Left kidney (tissue), 2 donors: ENCODE measurements around the gene NMUR1. TPM values are rescaled to one million over a fixed set of nuclear protein-coding genes. Genes with fewer than 3 reads are reported as not detected.

Experiments
- DNase-seq: peaks from one replicate; pipeline ENCODE4 v3.0.0-alpha.2; 2013
- polyA plus RNA-seq: library from polyadenylated mRNA; unstranded; fragments of 120-200 nt; gene quantifications from one replicate; pipeline ENCODE4 v1.2.1, GENCODE V29; 2013; ENCODE audit not compliant: insufficient read length

The NMUR1 gene
- polyA plus RNA-seq, 1 donor: 0.55 TPM

DNA sequence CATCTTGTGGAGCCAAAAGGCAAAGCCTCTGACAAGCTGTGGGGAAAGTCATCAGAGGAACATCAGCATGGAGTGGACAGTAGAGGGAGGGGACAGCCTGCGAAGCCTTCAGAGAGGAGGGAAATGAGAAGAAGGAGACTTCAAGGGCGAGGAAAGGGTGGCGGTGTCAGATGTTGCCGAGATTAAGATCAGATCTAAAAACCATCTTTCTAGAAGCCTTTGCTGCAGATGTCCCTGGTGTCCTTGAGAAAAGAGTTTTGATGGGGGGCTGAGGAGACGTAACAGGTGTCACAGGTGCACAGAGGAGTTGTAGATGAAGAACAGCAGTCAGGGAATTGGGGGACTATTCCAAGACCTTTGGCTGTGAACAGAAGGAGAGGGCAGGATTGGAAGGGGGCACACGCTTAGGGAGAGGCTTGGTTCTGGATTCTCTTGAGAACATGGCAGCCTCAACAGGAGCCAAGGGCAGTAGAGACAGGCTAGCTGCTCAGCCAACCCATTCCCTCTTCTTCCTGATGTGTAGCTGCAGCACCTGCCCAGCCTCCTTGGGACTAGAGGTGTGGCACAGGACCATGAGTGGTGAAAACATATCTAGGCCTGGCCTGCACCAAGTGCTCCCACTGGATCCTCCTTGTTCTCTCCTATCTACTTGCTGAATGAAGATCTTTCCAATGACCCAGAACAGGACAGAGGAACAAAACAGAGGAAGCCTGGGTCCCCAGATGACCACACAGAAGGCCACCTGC, 43.2 kb downstream of the NMUR1 start:
- DNase-seq: no peak

DNA sequence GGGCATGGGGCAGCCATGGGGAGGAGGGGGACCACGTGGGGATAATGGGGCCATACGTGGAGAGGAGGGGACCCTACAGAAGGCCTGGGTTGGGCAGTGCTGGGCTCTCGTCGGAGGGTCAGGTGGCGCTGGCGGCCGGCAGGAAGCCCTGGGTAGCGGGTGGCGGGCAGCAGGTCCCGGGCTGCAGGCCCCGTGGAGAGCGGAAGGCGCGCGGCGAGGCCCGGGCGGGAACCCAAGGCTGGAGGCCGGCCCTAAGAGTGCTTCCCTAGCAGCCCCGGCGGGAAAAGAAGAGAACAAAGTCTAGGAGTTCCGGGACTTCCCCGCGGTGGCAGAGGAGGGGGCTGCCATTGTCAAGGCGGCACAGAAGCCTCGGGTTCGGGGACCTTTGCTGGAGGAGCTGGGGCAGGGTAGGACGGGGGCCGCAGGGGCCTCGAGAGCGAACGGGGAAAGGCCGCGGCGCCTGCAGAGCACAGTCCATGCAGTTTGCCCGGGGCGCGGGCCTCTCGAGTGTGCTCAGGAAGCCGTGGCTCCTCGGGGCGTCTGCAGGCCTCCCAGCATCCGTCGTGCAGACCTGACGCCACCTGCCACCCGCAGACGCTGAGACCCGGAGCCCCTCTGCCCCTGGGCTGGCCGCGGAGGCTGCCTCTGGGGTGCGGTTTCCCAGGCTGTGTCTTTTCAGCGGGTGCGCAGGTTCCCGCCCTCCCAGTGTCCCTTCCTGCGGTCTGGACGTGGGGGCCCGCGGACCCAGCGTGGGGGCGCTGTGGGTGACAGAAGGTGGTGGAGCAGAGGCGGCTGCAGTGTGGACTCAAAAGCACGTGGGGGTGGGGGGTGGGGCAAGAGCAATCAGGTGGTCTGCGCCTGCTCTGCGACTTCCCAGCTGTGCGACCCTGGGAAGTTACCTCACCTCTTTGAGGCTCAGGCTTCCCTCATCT, 46.6 kb downstream of the NMUR1 start:
- peak; percentile 17 for DNase-seq

DNA sequence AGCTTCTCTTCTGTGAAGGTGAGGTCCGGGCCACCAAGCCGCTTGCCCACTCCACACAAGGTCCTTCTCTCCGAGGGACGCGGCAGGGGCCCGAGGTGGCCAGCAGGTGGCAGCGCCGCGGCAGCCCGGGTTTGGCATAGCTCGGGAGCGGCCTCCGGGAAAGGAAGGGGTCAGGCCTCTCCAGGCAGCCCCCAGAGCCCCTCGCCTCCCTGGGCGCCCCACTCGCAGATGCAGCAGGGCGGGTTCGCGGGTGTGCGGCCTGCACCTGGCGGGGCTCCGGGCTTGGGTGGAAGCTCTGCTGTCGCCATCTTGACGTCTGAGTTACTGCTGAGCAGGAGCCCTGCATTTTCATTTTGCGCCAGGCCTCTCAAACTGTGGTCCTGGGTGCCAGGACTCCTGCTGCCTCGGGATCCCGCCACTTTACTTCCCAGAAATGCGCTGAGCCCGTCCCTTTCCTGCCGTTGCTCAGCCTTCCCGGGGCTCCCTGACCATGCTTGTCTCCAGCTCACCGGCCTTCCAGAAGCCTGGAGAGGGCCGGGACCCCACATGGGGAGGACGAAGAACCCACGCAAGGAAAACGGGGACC, 47.3 kb downstream of the NMUR1 start:
- peak; percentile 74 for DNase-seq

DNA sequence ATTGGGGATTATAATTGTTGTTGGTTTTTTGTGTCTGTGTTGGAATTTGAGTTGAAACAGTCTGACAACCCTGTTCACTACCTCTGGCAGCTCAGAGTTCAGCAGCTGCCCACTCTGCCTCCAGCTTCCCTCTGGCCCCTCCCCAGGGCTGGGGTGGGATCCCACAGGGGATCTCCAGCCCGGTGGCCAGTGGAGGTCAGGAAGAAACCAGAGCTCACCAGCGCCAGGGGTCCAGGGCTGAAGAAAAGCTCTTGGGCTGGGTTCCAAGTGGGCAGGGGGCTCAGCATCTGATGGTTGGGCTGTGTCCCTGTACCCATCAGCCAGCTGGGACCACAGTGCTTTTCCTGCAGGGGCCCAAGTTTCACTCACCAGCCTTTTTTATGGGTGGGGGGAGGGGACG, 49.5 kb downstream of the NMUR1 start:
- no peak for DNase-seq

DNA sequence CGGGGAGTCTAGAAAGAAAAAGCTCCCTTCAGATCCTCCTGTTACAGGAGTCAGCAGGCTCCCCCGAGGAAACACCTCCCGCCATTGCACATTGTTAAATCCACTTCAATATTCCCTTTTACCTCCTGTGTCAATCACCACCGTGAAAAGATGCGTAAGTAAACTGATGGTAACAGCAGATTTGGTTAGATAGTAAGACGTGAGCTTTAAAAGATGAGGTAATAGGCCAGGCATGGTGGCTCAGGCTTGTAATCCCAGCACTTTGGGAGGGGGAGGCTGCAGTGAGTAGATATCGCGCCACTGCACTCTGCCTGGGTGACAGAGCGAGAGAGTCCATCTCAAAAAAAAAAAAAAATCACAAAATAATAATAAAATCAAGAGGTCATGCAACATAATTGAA, 50.8 kb downstream of the NMUR1 start:
- DNase-seq: no peak

DNA sequence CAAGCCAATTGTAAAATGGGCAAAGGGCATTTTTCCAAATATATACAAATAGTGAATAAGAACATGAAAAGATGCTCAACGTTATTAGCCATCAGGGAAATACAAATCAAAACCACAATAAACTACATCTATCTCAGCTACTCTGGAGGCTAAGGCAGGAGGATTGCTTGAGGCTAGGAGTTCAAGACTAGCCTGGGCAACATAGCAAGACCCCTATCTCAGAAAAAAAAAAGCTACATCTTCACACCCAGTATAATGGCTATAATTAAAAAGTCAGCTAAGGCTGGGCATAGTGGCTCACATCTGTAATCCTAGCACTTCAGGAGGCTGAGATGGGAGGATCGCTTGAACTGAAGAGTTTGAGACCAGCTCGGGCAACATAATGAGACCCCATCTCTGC, 53.3 kb downstream of the NMUR1 start:
- no peak for DNase-seq

DNA sequence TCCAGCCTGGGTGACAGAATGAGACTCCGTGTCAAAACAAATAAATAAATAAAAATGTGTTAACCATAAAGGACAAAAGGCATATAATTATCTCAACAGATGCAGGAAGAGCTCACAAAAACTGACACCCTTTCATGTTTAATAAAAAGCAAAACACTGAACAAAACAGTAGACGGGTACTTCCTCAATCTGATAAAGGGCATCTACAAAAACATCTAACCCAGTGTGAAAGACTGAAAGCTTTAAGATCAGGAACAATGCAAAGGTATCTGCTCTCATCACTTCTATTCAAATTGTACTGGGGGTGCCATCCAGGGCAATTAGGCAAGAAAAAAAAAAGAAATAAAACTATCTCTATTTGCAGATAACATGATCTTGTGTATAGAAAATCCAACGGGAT, 54.3 kb downstream of the NMUR1 start:
- DNase-seq: no peak

Other genes with a start within 250 kb of the NMUR1 start
- 3.1 TPM for gene B3GNT7, start 134.7 kb downstream of the NMUR1 start, polyA plus RNA-seq
- gene NCL, start 66.0 kb downstream of the NMUR1 start, polyA plus RNA-seq: 1,232 TPM
- not detected for gene TEX44, start 62.4 kb upstream of the NMUR1 start, polyA plus RNA-seq
- 1,955 TPM for gene PTMA, start 178.1 kb upstream of the NMUR1 start, polyA plus RNA-seq